Measurements from ENCODE around the gene RHOJ. TPM values are rescaled to one million over a fixed set of nuclear protein-coding genes. Genes with fewer than 3 reads are reported as not detected.

The RHOJ gene
- polyA plus RNA-seq, 3 donors, result not detected

DNA sequence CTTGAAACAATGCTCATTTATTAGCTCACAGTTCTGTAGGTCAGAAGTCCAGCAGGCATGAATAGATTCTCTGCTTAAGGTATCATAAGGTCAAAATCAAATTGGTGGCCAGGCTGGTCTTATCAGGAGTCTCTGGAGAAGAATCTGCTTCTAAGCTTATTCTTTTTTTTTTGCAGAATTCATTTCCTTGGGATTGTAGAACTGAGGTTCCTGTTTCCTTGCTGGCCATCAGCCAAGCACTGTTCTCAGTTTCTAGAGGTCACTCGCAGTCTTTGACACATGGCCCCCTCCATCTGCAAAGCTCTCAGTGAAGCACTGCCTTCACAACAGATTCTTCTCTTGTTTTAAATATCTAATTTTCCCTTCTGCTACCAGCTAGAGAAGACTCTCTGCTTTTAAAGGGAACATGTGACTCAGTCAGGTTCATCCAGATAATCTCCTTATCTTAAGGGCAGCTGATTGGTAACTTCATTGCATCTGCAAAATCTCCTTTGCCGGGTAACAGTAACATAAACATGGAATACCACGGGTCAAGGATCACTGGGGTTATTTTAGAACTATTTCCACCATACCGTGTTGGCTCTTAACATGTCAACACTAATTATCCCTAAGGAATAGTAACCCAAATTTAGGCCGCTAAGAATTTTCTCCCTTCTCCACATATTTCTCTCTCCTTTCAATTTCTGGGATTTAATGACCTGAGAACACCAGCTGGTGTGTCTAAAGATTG, 25.3 kb downstream of the RHOJ start:
- no peak for DNase-seq
- peaks cover 1 to 9% (median 4%) of the 10 kb centered on the region in 7 donors for H3K9me3 Mint-ChIP-seq

GRCh38 chr14:63231766-63232165, 27.5 kb downstream of the RHOJ start:
- Mint-ChIP-seq H3K4me1 (no peaks in the 10 kb centered on the region), H3K4me3 (no peak overlapping the region), H3K27me3 (ENCODE audit: low read depth in 3 of 3) (peaks cover 0 to 1% (median 0%) of the 10 kb centered on the region in 3 donors), H3K27ac (no peak overlapping the region), H3K36me3 (no peaks in the 10 kb centered on the region), H3K9me3 (peaks cover 0 to 9% (median 3%) of the 10 kb centered on the region in 7 donors)
- Histone ChIP-seq H4K20me1 (ENCODE audit: insufficient read depth, low read length) (no peaks in the 10 kb centered on the region), H3K27ac (ENCODE audit: low read depth in 1 of 2, low read length in 2 of 2) (no peak overlapping the region), H3K9ac (ENCODE audit: insufficient read depth, low read length, poor library complexity, severe bottlenecking) (no peak overlapping the region), H3K27me3 (ENCODE audit: control insufficient read depth in 2 of 2, insufficient read depth in 2 of 2, low read length in 2 of 2) (no peaks in the 10 kb centered on the region), H3K79me2 (ENCODE audit: insufficient read depth, low read length) (no peaks in the 10 kb centered on the region), H3K4me1 (ENCODE audit: control insufficient read depth in 1 of 2, insufficient read depth in 2 of 2, low read length in 2 of 2) (no peaks in the 10 kb centered on the region), H2AFZ (ENCODE audit: insufficient read depth, low read depth, low read length, poor library complexity, severe bottlenecking) (no peak overlapping the region), H3K36me3 (replicated peaks in 1 of 2; ENCODE audit: control insufficient read depth in 1 of 2, insufficient read depth in 2 of 2, low read length in 2 of 2) (no peaks in the 10 kb centered on the region), H3K9me3 (replicated peaks in 1 of 2; ENCODE audit: control insufficient read depth in 1 of 2, insufficient read depth in 1 of 2, low read length in 2 of 2) (no peaks in the 10 kb centered on the region), H3K4me2 (replicated peaks; ENCODE audit: extremely low read depth, low read length, poor library complexity, severe bottlenecking) (no peak overlapping the region), H3K4me3 (replicated peaks in 1 of 3; ENCODE audit: low read depth in 2 of 3, low read length in 3 of 3) (no peak overlapping the region)
- intact Hi-C loops (cut with micrococcal nuclease), result no loop called here
- DNase-seq, result no peak
- WGBS (ENCODE audit: insufficient coverage), result 83% methylated on average over 2 of the region's 3 CpGs
- TF ChIP-seq CTCF (IDR thresholded peaks at IDR 0.05), result no peak

More for the DNA sequence above, 25.3 kb downstream of the RHOJ start:
- no peaks in the 10 kb centered on the region for H3K36me3 Mint-ChIP-seq
- Histone ChIP-seq H3K79me2 (ENCODE audit: insufficient read depth, low read length) (no peaks in the 10 kb centered on the region), H2AFZ (ENCODE audit: insufficient read depth, low read depth, low read length, poor library complexity, severe bottlenecking) (no peak overlapping the region), H3K4me2 (replicated peaks; ENCODE audit: extremely low read depth, low read length, poor library complexity, severe bottlenecking) (no peak overlapping the region), H3K27me3 (ENCODE audit: control insufficient read depth in 2 of 2, insufficient read depth in 2 of 2, low read length in 2 of 2) (no peaks in the 10 kb centered on the region), H3K4me1 (ENCODE audit: control insufficient read depth in 1 of 2, insufficient read depth in 2 of 2, low read length in 2 of 2) (no peaks in the 10 kb centered on the region), H3K36me3 (replicated peaks in 1 of 2; ENCODE audit: control insufficient read depth in 1 of 2, insufficient read depth in 2 of 2, low read length in 2 of 2) (no peaks in the 10 kb centered on the region), H3K9me3 (replicated peaks in 1 of 2; ENCODE audit: control insufficient read depth in 1 of 2, insufficient read depth in 1 of 2, low read length in 2 of 2) (no peaks in the 10 kb centered on the region), H4K20me1 (ENCODE audit: insufficient read depth, low read length) (no peaks in the 10 kb centered on the region), H3K4me3 (replicated peaks in 1 of 3; ENCODE audit: low read depth in 2 of 3, low read length in 3 of 3) (no peak overlapping the region), H3K9ac (ENCODE audit: insufficient read depth, low read length, poor library complexity, severe bottlenecking) (no peak overlapping the region), H3K27ac (ENCODE audit: low read depth in 1 of 2, low read length in 2 of 2) (no peak overlapping the region)
- H3K27ac Mint-ChIP-seq, result no peak overlapping the region
- peaks cover 0 to 3% (median 0%) of the 10 kb centered on the region in 3 donors for H3K27me3 Mint-ChIP-seq (ENCODE audit: low read depth in 3 of 3)
- no peak overlapping the region for H3K4me3 Mint-ChIP-seq
- H3K4me1 Mint-ChIP-seq, result no peaks in the 10 kb centered on the region
- intact Hi-C loops (cut with micrococcal nuclease), result no loop called here
- 75% methylated on average over 2 of the region's 5 CpGs for WGBS (ENCODE audit: insufficient coverage)
- no peak for TF ChIP-seq CTCF (IDR thresholded peaks at IDR 0.05)

Data from CD14-positive monocyte (primary cell).